Measurements from ENCODE around the gene TBX5.

DNA sequence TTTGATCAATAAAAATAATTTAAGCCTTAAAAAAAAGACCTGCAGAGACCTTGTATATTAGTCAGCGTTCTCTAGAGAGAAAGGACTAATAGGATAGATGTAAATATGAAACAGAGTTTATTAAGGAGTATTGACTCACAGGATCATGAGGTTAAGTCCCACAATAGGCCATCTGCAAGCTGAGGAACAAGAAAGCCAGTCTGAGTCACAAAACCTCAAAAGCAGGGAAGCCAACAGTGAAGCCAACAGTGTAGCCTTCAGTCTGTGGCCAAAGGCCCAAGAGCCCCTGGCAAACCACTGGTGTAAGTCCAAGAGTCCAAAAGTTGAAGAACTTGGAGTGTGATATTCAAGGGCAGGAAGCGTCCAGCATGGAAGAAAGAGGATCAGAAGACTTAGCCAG, 66.3 kb downstream of the TBX5 start:
- TF ChIP-seq, protein P1, sequence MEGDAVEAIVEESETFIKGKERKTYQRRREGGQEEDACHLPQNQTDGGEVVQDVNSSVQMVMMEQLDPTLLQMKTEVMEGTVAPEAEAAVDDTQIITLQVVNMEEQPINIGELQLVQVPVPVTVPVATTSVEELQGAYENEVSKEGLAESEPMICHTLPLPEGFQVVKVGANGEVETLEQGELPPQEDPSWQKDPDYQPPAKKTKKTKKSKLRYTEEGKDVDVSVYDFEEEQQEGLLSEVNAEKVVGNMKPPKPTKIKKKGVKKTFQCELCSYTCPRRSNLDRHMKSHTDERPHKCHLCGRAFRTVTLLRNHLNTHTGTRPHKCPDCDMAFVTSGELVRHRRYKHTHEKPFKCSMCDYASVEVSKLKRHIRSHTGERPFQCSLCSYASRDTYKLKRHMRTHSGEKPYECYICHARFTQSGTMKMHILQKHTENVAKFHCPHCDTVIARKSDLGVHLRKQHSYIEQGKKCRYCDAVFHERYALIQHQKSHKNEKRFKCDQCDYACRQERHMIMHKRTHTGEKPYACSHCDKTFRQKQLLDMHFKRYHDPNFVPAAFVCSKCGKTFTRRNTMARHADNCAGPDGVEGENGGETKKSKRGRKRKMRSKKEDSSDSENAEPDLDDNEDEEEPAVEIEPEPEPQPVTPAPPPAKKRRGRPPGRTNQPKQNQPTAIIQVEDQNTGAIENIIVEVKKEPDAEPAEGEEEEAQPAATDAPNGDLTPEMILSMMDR (conservative IDR thresholded peaks at IDR 0.05 in 1 of 2, IDR thresholded peaks at IDR 0.05 in 1 of 2; ENCODE audit: low read depth in 1 of 2, low read length in 2 of 2) = no peak
- TF ChIP-seq EZH2 (IDR thresholded peaks at IDR 0.05; ENCODE audit: low read length, missing control alignments) = no peak
